NOMO-1 (cell line): ENCODE results near the gene KRTAP19-3.
"Not testable (repeated sequence)": the region's sequence is repeated elsewhere in the genome, so short reads cannot be mapped to it uniquely, and the experiment has no call there.

Experiments used
- DNase-seq, 2 experiments: peaks; one replicate each; lab custom pipeline; 2025; ENCODE audit not compliant: unreplicated experiment in 2 of 2; lab: John Stamatoyannopoulos, UW

KRTAP19-3 gene

DNA sequence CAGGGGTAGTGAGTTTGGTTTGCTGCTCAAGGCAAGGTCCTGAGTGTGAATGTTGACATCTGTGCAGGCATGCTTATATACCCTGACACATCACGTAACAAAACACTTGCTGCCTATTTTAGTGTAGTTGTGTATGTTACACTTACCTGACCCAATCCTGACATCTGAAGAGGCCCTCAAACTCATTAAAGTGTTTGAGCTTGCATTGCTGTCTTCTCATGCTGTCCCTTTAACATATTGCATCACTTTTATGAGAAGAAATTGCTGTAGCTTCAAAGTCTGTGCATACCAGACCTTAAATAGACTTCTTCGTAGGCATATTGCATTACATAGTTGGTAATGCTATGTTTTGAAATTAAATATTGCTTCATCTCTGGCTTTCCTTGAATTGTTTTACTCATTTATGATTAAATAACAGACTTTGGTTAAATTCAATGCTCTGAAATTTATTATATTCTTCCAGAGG, at the start of gene KRTAP19-3:
Gene KRTAP19-3 (minus strand): TSS at position 51 of the 466 bp plus-strand sequence. CDS start 56 bp downstream, outside the sequence.
- no peak for DNase-seq

DNA sequence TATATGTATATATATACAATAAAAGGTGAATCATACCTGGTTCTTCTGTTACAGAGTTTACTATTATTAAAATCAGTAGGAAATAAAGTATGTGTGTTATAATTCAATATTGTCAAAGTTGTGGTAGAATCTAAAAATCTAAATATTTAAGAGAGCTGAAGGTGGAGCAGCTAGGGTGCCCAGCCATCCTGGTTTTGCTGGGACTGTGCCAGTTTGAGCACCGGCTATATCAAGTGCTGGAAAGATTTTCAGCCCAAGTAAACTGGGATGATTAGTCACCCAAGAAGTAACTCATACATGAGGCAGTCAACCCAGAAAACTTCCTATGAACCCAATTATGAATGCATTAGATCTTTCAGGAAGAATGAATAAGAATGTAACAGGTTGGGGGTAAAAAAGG, 27.1 kb upstream of the KRTAP19-3 start:
- no peak for DNase-seq

DNA sequence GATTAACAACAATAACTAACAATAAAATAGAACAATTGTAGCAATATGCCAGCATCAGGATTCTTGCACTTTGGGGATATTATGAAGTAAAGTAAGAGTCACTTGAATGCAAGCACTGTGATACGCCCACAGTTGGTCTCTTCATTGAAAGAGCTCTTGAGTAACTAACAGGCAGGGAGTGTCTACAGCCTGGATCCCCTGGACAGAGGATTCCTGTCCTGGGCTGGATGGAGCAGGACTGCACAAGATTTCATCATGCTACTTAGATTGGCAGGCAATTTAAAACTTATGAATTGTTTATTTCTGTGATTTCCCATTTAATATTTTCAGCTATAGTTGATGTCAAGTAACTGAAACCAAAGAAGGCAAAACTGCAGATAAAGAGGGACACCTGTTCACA, 23.9 kb upstream of the KRTAP19-3 start:
- no peak for DNase-seq

DNA sequence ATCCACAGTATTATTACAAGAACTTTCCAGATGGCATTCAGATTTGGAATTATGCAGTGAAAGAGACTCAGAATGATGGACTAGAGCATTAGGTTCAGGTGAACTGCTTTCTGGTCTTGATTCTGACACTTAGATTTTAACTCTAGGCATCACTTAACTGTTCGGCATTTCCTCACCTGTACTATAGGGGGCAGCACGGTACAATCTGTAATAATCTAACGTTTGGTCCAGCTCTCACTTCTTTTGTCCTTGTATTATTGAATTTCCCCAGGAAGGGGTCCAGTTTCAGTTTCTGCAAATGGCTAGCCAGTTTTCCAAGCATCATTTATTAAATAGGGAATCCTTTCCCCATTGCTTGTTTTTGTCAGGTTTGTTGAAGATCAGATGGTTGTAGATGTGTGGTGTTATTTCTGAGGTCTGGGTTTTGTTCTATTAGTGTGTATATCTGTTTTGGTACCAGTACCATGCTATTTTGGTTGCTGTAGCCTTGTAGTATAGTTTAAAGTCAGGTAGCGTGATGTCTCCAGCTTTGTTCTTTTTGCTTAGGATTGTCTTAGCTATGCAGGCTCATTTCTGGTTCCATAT, 13.9 kb upstream of the KRTAP19-3 start:
- not testable (repeated sequence) for DNase-seq

DNA sequence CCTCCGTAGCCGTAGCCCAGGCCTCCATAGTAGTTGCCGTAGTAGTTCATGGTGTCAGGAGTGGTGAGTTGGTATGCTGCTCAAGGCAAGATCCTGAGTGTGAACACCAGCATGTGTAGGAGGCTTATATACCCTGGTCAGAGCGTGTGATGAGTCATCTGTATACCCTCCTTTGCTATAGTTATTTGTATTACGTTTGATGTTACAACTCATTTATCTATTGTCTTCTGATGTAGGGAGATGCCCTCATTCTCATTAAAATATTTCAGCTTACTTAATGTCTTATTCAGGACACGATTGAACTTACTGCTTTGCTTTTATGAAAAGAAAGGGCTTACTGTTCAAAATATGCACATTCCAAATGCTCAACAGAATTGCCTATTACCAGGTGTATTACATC, 10.2 kb upstream of the KRTAP19-3 start, which contains the start of gene KRTAP19-5:
Gene KRTAP19-5 (minus strand): TSS at position 101 of the 400 bp plus-strand sequence. CDS start 51 bp downstream, at position 50.
- DNase-seq: no peak

DNA sequence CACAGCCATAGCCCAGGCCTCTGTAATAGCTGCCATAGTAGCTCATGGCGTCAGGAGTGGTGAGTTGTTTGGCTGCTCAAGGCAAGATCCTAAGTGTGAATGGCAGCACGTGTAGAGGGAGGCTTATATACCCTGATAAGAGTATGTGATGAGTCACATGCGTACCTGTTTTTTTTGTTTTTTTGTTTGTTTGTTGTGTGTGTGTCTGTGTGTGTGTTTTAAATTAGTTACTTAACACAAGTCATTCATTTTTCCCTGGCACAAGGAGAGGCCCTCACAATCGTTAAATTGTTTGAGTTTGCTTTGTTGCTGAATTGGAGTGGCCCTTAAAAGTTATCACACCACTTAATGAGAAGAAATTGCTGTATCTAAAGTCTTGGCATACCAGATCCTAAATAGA, 5.3 kb upstream of the KRTAP19-3 start, which contains the start of gene KRTAP19-4:
Gene KRTAP19-4 (minus strand): TSS at position 101 of the 400 bp plus-strand sequence. CDS start 55 bp downstream, at position 46.
- DNase-seq: no peak

DNA sequence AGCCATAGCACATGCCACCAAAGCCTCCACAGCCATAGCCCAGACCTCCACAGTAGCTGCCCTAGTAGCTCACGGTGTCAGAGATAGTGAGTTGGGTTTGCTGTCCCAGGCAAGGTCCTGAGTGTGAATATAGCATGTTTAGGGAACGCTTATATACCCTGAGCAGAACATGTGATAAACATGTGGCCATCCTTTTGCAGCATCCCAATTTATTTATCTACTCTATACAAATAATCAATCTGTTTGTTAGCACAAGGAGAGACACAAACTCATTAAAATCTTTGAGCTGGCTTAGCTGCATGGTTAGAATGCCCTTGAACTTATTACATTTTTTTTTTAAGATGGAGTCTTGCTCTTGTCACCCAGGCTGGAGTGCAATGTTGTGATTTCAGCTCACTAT, 4.5 kb downstream of the KRTAP19-3 start, which contains the start of gene KRTAP19-2:
Gene KRTAP19-2 (minus strand): TSS at position 101 of the 400 bp plus-strand sequence. CDS start 88 bp downstream, at position 13.
- DNase-seq: no peak

DNA sequence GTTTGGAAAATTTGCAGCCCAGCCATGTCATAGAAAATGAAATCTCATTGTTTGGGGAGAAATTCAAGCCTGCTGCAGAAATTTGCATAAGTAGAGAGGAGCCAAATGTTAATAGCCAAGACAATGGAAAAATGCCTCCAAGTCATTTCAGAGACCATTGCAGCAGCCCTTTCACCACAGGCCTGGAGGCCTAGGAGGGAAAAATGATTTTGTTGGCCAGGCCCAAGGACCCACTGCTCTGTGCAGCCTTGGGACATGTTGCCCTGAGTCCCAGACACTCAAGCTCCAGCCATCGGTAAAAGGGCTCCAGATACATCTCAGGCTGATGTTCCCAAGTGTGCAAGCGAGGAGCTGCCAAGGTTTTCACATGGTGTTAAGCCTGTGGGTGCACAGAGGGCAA, 5.6 kb downstream of the KRTAP19-3 start:
- no peak for DNase-seq

DNA sequence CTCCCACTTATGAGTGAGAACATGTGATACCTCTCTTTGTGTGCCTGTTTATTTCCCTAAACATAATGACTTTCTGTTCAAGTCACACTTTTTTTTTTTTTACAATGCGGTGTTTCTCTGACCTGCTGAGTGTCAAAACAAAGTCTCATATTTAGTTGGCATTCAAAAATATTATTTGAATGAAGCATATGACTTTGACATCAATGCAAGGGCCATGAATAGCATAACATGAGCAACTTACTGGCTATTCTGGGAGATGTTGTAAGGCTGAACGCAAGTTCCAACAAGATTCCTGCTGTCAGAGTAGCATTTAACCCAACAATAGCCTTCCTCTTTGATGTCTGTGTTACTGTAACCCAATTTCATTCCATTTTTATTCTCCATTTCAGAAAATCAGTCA, 9.7 kb downstream of the KRTAP19-3 start:
- DNase-seq: no peak

DNA sequence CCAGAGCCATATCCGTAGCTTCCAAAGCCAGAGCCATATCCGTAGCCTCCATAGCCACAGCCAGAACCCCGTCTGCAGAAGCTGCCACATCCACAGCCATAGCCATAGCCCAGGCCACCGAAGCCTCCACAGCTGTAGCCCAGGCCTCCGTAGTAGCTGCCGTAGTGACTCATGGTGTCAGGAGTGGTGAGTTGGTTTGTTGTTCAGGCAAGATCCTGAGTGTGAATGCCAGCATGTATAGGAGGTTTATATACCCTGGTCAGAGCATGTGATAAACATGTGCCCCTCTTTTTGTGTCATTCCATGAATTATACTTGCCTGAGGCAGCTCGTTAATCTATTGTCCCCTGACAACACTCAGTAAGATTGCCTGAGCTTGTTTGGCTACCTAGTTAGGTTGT, 11.7 kb downstream of the KRTAP19-3 start, which contains the start of gene KRTAP19-1:
Gene KRTAP19-1 (minus strand): TSS at position 223 of the 400 bp plus-strand sequence. CDS start 50 bp downstream, at position 173.
- no peak for DNase-seq

DNA sequence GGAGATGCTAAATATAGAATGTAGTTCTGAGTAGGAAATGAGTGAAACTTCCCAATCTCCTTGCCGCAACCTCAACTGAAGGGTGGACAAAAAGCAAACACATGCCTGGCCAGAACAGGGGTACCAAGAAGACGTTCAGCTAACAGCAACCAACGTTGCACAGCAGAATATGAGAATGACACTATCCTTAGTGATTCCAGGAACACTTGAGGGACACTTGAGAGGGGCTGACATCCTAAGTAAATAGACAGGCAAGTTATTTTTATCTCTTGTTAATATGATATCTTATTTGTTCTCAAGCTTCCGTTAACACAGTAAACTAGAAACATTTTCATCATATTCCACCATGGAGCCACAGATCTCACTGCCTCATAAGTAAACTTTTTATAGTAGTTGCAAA, 12.6 kb downstream of the KRTAP19-3 start:
- DNase-seq: no peak

DNA sequence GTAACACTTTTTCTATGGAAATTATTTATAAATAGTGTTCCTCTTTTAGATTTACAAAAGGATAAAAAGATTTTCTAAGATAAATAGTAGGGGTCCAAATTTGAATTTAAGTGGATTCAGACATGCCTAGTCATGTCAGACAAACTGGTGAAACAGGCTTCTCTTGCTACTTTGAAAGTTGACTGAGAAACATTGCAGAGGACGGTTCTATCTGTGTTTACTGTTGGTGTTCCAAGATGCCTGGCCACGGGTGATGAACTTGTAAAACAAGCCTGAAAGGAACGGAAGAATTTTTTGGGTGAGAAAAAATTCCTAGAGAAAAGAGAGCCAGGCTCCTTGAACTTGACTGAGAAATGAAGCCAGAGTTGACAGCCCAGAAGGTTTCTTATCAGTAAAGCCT, 13.8 kb downstream of the KRTAP19-3 start:
- no peak for DNase-seq

DNA sequence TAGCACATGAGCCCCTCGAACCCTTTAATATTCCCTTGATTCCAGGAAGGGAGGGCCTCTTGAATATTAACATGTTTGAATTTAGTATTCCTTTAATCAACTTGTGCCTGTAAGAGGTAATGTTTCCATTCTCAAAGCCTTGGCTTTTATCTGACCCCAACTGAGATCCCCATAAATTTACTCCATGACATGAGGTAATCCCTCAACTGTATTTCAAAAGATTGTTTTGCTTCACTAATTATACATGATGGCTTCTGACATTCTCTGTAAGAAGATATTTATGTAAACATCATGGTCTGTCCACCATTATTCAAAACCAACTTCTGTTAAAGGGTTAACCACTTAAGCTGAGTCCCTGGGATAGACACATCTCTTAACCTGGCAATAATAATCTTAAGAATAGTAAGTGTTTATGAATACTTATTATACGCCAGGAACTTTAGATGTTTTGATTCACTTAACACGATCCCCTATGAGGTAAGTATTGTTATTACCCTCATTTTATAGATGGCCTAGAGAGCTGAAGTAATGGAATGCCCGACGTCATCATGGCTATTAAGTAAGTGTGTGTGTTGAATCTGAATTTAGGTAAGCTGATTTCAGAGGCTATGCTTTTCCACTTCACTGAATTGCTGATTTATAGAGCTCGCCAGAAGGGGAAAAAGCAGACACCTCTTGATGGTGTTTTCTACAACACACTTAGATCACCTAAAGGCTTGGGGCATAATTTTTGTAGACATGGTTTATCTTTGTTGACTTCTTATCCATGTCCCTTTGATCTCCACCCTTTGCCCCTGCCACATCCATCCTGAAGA, 22.7 kb downstream of the KRTAP19-3 start:
- no peak for DNase-seq

DNA sequence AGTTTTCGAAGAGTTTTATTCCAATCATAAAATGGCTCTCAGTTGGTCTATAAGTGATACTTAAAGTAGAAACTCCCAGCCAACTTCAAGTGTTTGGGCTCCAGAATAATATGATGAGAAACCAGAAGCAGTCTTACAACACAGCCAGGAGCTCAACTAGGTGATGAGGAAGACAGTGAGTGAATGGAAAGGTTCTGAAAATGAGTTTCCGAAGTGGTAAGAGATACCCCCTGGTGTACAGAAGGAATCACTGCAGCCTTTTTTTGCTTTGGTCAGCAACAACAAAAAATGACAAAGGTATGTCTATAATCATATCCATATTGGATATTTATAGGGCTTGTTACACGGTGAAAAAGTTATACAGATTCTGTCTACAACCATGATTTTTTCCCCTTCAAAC, 28.1 kb downstream of the KRTAP19-3 start:
- DNase-seq: peak in 1 of 2 experiments; percentile 4

DNA sequence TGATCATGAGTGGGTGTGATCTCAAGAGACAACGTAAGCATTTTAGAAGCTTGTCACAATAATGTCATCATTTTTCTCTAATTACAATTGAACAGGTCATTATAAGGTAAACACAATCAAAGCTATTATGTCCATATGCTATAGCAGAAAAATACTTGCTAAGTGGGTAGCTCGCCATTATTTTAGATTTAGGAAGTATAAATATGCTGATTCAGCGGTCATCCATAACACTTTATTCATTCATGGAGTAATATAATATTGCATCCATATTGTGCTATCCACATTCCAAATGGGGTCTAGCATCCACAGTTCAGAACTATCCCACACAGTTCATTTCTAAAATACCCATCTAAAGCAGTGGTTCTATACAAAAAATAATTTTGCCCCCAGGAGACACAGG, 43.3 kb downstream of the KRTAP19-3 start:
- DNase-seq: no peak

DNA sequence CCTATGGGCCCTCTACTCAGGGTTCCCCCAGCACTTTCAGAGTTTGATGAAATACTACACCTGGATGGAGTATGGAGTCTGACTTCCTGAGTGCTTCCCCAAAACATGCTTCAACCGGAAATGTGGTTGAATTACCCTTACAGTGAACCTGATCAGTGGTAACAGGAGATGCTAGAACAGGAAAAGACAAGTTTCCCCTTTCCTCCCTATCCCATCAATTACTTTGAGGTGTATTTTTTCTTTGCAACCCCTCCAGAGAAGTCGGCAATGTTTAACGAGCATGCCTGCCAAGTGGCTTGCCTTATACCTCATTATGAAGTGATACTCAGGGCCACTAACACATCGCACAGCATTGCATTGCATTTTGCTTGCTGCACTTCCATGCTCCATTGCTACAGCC, 44.8 kb downstream of the KRTAP19-3 start:
- no peak for DNase-seq

DNA sequence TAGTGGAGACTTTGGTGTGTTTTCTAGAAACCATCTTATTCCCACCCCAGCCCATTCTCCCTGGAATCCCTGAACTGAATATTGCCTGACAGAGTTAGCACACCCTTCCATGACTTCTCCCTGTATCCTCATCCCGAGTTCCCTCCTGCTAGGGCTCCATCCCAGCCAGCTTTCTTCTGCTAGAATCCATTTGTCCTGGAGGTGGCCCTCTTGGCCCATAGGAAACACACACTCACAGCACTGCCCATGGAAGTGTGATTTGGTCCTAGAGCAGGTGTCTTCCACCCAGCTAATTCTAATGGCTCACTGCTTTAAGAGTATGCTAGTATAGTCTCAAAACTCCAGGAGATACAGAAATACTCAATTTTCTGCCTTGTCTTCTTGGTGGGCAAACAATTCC, 47.6 kb downstream of the KRTAP19-3 start:
- DNase-seq: no peak

DNA sequence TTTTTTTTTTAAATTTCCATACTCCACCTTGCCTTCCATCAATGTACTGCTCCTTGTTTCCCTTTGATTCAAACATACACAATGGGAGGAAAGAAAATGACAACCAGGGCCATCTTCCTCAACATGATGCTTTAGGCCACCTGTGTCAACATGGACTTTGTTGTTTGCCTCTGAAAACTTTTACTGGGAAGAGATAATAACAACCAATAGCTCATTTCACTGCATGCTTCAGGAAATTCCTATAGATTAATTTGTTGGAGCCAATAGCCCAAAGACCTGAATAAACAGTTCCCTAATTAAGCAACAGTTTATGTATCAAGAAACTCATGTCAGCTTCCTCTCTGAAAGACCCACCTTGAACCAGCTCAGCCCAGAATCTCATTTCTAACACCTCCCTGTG, 48.6 kb downstream of the KRTAP19-3 start:
- DNase-seq: no peak
